Measurements from ENCODE around the gene FUOM. TPM values are rescaled to one million over a fixed set of nuclear protein-coding genes. Genes with fewer than 3 reads are reported as not detected.

Gene FUOM
- total and polyA plus RNA-seq, 2 experiments from 2014 or later: 30.8 to 33.9 TPM

DNA sequence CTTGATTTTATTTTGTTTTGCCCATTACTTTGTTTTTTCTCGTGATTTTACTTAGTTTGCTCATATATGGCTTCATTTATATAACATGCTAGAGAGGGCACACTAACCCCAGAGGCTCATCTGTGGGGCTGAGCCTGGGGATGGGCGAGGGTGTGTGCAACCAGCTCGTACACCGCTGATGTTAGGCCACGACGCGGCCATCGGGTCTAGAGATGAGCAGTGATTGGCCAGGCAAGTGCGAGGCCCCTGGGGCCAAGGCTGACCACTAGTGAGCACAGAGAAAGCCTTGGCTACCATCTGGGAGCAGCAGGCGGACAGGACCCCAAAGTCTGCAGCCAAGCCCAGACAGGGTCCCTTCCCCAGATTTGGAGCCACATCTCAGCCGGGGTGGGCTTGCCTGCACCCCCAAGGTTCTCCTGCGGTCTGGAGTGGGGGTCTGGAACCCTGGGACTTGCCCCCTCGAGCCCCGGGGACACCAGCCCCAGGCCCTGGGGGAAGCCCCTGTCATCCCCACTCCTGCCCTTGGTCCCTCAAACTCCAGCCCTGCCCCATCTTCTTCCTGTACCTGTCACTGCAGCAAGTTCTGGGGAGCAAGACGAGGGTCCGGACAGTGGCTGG is 3.7 kb downstream of the FUOM start (continued):
- TF ChIP-seq, protein P1, sequence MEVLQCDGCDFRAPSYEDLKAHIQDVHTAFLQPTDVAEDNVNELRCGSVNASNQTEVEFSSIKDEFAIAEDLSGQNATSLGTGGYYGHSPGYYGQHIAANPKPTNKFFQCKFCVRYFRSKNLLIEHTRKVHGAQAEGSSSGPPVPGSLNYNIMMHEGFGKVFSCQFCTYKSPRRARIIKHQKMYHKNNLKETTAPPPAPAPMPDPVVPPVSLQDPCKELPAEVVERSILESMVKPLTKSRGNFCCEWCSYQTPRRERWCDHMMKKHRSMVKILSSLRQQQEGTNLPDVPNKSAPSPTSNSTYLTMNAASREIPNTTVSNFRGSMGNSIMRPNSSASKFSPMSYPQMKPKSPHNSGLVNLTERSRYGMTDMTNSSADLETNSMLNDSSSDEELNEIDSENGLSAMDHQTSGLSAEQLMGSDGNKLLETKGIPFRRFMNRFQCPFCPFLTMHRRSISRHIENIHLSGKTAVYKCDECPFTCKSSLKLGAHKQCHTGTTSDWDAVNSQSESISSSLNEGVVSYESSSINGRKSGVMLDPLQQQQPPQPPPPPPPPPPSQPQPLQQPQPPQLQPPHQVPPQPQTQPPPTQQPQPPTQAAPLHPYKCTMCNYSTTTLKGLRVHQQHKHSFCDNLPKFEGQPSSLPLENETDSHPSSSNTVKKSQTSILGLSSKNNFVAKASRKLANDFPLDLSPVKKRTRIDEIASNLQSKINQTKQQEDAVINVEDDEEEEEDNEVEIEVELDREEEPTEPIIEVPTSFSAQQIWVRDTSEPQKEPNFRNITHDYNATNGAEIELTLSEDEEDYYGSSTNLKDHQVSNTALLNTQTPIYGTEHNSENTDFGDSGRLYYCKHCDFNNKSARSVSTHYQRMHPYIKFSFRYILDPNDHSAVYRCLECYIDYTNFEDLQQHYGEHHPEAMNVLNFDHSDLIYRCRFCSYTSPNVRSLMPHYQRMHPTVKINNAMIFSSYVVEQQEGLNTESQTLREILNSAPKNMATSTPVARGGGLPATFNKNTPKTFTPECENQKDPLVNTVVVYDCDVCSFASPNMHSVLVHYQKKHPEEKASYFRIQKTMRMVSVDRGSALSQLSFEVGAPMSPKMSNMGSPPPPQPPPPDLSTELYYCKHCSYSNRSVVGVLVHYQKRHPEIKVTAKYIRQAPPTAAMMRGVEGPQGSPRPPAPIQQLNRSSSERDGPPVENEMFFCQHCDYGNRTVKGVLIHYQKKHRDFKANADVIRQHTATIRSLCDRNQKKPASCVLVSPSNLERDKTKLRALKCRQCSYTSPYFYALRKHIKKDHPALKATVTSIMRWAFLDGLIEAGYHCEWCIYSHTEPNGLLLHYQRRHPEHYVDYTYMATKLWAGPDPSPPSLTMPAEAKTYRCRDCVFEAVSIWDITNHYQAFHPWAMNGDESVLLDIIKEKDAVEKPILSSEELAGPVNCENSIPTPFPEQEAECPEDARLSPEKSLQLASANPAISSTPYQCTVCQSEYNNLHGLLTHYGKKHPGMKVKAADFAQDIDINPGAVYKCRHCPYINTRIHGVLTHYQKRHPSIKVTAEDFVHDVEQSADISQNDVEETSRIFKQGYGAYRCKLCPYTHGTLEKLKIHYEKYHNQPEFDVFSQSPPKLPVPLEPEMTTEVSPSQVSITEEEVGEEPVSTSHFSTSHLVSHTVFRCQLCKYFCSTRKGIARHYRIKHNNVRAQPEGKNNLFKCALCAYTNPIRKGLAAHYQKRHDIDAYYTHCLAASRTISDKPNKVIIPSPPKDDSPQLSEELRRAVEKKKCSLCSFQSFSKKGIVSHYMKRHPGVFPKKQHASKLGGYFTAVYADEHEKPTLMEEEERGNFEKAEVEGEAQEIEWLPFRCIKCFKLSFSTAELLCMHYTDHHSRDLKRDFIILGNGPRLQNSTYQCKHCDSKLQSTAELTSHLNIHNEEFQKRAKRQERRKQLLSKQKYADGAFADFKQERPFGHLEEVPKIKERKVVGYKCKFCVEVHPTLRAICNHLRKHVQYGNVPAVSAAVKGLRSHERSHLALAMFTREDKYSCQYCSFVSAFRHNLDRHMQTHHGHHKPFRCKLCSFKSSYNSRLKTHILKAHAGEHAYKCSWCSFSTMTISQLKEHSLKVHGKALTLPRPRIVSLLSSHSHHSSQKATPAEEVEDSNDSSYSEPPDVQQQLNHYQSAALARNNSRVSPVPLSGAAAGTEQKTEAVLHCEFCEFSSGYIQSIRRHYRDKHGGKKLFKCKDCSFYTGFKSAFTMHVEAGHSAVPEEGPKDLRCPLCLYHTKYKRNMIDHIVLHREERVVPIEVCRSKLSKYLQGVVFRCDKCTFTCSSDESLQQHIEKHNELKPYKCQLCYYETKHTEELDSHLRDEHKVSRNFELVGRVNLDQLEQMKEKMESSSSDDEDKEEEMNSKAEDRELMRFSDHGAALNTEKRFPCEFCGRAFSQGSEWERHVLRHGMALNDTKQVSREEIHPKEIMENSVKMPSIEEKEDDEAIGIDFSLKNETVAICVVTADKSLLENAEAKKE (CRISPR knock-in tag; IDR thresholded peaks at IDR 0.05): no peak
- no peak for TF ChIP-seq JUNB (IDR thresholded peaks at IDR 0.05; ENCODE audit: unreplicated experiment)
- no peak for TF ChIP-seq STAT1 (IDR thresholded peaks at IDR 0.05; ENCODE audit: unreplicated experiment)
- TF ChIP-seq ETS1 (IDR thresholded peaks at IDR 0.05): no peak
- TF ChIP-seq POLR2AphosphoS5 (IDR thresholded peaks at IDR 0.05; ENCODE audit: low read depth): no peak
- TF ChIP-seq, protein P2, sequence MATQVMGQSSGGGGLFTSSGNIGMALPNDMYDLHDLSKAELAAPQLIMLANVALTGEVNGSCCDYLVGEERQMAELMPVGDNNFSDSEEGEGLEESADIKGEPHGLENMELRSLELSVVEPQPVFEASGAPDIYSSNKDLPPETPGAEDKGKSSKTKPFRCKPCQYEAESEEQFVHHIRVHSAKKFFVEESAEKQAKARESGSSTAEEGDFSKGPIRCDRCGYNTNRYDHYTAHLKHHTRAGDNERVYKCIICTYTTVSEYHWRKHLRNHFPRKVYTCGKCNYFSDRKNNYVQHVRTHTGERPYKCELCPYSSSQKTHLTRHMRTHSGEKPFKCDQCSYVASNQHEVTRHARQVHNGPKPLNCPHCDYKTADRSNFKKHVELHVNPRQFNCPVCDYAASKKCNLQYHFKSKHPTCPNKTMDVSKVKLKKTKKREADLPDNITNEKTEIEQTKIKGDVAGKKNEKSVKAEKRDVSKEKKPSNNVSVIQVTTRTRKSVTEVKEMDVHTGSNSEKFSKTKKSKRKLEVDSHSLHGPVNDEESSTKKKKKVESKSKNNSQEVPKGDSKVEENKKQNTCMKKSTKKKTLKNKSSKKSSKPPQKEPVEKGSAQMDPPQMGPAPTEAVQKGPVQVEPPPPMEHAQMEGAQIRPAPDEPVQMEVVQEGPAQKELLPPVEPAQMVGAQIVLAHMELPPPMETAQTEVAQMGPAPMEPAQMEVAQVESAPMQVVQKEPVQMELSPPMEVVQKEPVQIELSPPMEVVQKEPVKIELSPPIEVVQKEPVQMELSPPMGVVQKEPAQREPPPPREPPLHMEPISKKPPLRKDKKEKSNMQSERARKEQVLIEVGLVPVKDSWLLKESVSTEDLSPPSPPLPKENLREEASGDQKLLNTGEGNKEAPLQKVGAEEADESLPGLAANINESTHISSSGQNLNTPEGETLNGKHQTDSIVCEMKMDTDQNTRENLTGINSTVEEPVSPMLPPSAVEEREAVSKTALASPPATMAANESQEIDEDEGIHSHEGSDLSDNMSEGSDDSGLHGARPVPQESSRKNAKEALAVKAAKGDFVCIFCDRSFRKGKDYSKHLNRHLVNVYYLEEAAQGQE (IDR thresholded peaks at IDR 0.05; ENCODE audit: unreplicated experiment): no peak

All from GM23338 (cell line).